HG02798 (cell line): ENCODE results near the gene ERGIC3.
"Not testable (repeated sequence)": the region's sequence is repeated elsewhere in the genome, so short reads cannot be mapped to it uniquely, and the experiment has no call there.

ENCODE experiments used
- ATAC-seq: cut with Tn5 transposase; IDR thresholded peaks from one replicate; pipeline ENCODE4 v1.9.1; 2021; ENCODE audit warnings: mild to moderate bottlenecking; ENCODE audit not compliant: unreplicated experiment, poor library complexity

ERGIC3 gene

GRCh38 chr20:35517125-35517524, 24.8 kb upstream of the ERGIC3 start:
- no peak for ATAC-seq

- not testable (repeated sequence) for ATAC-seq
These were observed 24.1 kb upstream of the ERGIC3 start for GRCh38 chr20:35517767-35518166.

DNA sequence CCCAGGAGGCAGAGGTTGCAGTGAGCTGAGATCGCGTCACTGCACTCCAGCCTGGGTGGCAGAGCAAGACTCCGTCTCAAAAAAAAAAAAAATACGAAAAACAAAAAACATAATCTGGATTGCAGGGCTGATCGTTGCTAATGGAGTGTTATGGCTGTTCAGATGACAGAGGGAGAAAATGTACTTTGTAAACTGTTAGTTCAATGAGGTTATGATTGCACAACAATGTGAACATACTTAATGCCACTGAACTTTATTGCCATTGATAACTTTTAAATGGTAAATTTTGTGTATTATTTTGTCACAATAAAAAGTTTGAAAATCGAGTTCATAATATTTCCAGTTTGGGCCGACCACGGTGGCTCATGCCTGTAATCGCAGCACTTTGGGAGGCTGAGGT, 22.9 kb upstream of the ERGIC3 start:
- no peak for ATAC-seq

DNA sequence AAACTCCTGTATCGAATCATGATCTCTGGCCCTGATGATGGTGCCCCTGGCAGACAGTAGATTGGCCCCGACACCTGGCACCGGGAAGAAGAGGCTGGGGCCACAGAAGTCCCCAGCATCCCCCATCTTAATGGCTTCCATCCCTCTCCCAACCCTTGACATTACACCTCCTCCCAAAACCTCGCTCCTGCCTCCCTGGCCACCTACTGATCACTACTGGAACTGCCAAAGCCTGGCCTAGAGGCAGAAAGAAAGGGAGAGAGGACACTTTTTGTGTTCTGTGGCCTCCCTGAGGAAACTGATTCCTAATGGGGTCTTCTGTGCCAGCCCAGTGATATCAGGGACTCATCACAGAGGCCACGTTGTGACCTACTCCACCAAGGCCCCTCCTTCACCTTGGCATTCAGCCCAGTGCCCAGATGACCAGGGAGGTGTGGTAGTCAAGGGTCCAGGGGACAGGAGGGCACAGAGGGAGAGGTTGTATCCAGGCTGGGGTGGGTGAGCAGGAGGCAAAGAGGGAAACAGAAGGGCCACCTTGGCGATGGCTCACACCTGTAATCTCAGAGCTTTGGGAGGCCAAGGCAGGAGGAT, 18.5 kb upstream of the ERGIC3 start:
- no peak for ATAC-seq

- ATAC-seq = no peak
These were observed 16.2 kb upstream of the ERGIC3 start for GRCh38 chr20:35525639-35526038.

- no peak for ATAC-seq
These were observed 14.6 kb upstream of the ERGIC3 start for GRCh38 chr20:35527122-35527769.

GRCh38 chr20:35529552-35529951, 12.3 kb upstream of the ERGIC3 start, which contains the start of gene C20orf173:
Gene C20orf173, minus strand, starts transcription at chr20:35529652. Its CDS starts 279 bp downstream, at chr20:35529373.
- ATAC-seq = no peak

GRCh38 chr20:35539756-35540212, 2.1 kb upstream of the ERGIC3 start:
- peak; percentile 83 for ATAC-seq

DNA sequence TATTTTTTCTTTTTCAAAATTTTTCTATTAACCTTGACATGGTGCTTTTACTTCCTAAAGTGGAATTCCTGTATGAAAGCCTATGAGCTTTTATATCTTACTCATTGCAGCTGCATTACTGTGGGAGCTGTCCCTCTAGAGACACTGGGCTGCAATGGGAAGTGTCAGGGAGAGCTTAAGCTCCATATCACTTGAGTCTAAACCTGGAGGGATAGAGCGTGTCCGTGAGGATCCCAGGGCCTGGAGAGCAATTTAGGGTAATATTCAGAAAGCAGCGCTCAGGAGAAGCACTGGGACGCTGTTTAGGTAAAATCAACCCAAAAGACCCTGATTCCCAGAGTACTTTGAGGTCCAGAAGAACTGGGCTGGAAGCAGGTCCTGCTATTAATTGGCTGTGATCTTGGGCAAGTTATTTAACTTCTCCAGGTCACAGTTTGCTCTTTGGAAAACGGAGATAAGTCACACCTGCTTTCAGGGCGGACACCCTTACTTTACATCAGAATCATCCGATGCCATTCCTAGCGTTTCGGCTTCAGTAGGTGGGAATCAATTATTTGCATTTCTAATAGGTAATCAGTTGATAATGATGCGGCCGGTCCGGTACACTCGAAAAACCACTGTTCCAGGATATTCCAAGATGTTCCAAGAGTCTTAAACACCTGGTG, 628 bp upstream of the ERGIC3 start:
- no peak for ATAC-seq

GRCh38 chr20:35542990-35543389, 1.1 kb downstream of the ERGIC3 start:
- ATAC-seq = no peak

DNA sequence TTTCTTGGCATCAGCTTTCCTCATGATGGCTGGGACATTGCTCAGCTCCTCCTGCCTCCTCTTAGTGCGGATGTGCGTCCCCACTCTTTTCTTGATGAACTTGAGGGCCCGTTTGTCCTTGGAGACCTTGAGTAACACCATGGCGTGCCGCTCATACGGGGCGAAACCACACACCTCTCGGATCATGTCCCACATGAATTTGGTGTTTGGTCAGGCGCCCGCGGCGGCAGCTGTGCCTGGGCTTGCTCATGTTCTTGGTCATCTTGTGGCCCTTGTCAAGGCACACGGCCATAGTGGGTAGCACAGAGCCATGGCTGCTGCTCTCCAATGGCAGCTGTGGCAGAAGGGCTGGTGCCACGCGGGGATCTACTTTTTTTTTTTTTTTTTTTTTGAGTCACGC, 2.6 kb downstream of the ERGIC3 start:
- peak; percentile 23 for ATAC-seq

DNA sequence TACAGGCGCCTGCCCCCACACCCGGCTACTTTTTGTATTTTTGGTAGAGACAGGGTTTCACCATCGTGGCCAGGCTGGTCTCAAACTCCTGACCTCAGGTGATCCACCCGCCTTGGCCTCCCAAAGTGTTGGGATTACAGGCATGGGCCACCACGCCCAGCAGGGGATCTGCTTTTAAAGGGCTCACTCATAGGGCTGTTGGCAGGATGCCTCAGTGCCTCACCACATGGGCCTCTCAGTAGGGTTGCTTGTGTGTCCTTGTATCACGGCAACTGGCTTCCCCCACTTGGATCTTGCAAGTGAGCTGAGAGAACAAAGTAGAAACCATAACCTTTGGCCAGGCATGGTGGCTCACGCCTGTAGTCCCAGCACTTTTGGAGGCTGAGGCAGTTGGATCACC, 3.1 kb downstream of the ERGIC3 start:
- ATAC-seq = not testable (repeated sequence)

GRCh38 chr20:35546127-35546526, 4.2 kb downstream of the ERGIC3 start:
- ATAC-seq = no peak

GRCh38 chr20:35547329-35547728, 5.5 kb downstream of the ERGIC3 start:
- no peak for ATAC-seq

- ATAC-seq = no peak
These were observed 9.6 kb downstream of the ERGIC3 start for GRCh38 chr20:35551503-35551902.

DNA sequence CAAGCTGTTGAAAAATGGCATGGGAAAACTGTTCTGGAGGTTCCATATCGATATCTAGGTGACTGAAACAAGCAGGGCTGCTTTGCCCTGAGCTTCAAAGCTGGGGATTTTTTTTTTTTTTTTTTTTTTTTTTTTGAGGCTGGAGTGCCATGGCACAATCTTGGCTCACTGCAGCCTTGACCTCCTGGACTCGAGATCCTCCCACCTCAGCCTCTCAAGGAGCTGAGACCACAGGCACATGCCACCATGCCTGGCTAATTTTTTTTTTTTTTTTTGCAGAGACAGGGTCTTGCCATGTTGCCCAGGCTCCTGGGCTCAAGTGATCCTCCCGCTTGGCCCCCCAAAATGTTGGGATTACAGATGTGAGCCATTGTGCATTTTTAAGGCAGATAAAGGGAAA, 11.0 kb downstream of the ERGIC3 start:
- no peak for ATAC-seq

DNA sequence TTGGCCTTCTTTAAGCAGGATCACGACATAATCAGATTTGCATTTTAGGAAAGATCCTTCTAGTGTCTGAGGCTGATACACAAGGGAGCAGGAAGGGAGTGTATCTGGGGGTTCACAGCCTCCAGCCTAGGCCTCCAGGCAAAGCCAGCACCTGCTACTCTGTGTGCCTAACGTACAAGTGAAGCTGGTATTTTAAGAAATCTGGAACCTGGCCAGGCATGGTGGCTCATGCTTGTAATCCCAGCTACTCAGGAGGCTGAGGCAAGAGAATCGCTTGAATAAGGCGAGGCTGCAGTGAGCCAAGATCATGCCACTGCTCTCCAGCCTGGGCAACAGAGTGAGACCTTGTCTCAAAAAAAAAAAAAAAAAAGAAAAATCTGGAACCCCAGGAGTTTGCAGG, 13.6 kb downstream of the ERGIC3 start:
- not testable (repeated sequence) for ATAC-seq

DNA sequence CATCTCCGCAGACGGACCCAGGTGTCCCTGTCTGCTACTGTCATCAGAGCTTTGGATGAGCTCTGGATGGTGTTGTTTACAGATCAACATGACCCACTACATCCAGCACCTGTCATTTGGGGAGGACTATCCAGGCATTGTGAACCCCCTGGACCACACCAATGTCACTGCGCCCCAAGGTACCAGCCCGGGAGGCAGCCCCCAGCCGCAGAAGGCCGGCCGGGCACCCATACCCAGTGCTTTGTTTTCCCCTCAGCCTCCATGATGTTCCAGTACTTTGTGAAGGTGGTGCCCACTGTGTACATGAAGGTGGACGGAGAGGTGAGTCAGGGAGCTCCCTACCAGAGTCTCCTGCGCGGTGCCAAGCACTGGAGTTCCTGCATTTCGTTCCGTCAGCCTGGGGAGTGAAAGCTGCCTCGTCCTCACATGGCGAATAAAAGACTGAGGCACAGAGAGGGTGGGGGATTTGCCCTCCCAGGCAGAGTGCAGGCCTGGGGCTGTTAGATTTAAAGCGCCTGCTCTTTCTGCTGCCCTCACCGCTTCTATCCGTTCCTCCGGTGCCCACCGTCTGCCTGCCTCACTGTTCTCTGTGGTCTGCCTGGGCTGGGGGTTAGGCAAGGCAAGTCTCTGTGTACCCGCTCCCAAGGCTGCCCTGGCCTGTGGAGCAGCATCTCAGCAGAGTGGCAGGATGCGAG, 14.2 kb downstream of the ERGIC3 start:
- no peak for ATAC-seq

GRCh38 chr20:35556871-35557270, 15.0 kb downstream of the ERGIC3 start:
- no peak for ATAC-seq

GRCh38 chr20:35558451-35558850, 16.6 kb downstream of the ERGIC3 start:
- no peak for ATAC-seq
